Measurements from ENCODE around the gene DCLRE1C. TPM values are rescaled to one million over a fixed set of nuclear protein-coding genes. Genes with fewer than 3 reads are reported as not detected.

Gene DCLRE1C
- total and polyA plus RNA-seq, 2 of the 8 experiments (the other 6 are each of a cell fraction or from before 2014, with no cell fraction given): 0.77 to 7.4 TPM

DNA sequence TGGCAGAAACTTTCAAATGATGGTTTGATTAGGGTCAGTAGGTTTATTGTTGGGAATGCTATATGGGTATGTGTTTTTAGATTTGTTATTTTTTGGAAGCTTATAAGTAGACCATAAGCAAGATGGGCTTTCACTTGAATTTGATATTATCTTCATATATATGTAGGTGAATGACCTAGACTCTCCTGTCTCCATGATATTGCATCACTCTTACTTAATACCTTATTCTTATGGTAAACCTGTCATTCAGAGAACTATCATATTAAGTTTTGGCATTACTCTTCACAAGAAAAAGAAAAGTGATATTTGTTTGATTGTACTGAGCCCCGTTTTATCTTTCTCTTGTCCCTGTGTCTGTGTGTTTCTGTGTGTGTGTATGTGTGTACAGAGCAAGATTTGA is 98.4 kb downstream of the DCLRE1C start:
- no peak overlapping the region for H3K23ac ChIP-seq (ENCODE audit: insufficient read length)
- no peak overlapping the region for H3K4me2 ChIP-seq (ENCODE audit: insufficient read depth in 1 of 2, low read depth in 2 of 2, low read length in 2 of 2)
- no peak overlapping the region for H2BK5ac ChIP-seq (ENCODE audit: low read depth, low read length)
- H3K27me3 ChIP-seq (replicated peaks in 1 of 4; ENCODE audit: control insufficient read depth in 3 of 4, extremely low read depth in 1 of 4, insufficient read depth in 3 of 4, low read length in 3 of 4): no peaks in the 10 kb centered on the region
- ChIA-PET POLR2A (ENCODE audit: partially characterized antibody) (no interaction called here), CTCF (ENCODE audit: partially characterized antibody) (no interaction called here)
- H3K4me3 ChIP-seq (ENCODE audit: extremely low read depth in 1 of 4, insufficient read depth in 2 of 4, low read depth in 3 of 4, low read length in 4 of 4): no peak overlapping the region
- TF ChIP-seq HDAC2 (IDR thresholded peaks at IDR 0.05; ENCODE audit: borderline replicate concordance in 1 of 2, low read depth in 2 of 2, low read length in 2 of 2) (no peak), RNF2 (IDR thresholded peaks at IDR 0.05; ENCODE audit: borderline replicate concordance, low read depth, low read length, missing control alignments, poor library complexity, severe bottlenecking) (no peak), POLR2A (IDR thresholded peaks at IDR 0.05; ENCODE audit: control extremely low read depth in 1 of 2, low read depth in 2 of 2, low read length in 2 of 2) (no peak), SUZ12 (IDR thresholded peaks at IDR 0.05; ENCODE audit: low read length) (no peak)
- no peak overlapping the region for H2BK120ac ChIP-seq (replicated peaks; ENCODE audit: low read depth, low read length)
- no peak overlapping the region for H4K91ac ChIP-seq (replicated peaks; ENCODE audit: insufficient read length, low read length)
- no peak overlapping the region for H3K56ac ChIP-seq (replicated peaks; ENCODE audit: insufficient read length, low read depth, low read length)
- H3K27ac ChIP-seq (ENCODE audit: low read depth, low read length): no peak overlapping the region
- H3K9me3 ChIP-seq (ENCODE audit: insufficient read depth in 2 of 2, low read depth in 1 of 2, low read length in 1 of 2): no peaks in the 10 kb centered on the region
- no peak overlapping the region for H3K4ac ChIP-seq (replicated peaks; ENCODE audit: insufficient read length, low read depth, low read length)
- H3K79me1 ChIP-seq (ENCODE audit: low read depth, low read length): no peaks in the 10 kb centered on the region
- DNase-seq (ENCODE audit: low read depth in 1 of 2, low spot score in 2 of 2) (no peak), FAIRE-seq (no peak)
- no peak overlapping the region for H2AK5ac ChIP-seq (ENCODE audit: low read depth, low read length)
- no peak overlapping the region for H2AFZ ChIP-seq (ENCODE audit: low read length)
- no peak overlapping the region for H2BK12ac ChIP-seq (ENCODE audit: low read depth, low read length)
- H4K8ac ChIP-seq (ENCODE audit: extremely low read depth, insufficient read depth, low read length): no peak overlapping the region
- WGBS, 2 experiments (ENCODE audit: extremely low coverage in 1 of 2, insufficient coverage in 1 of 2, insufficient read length in 1 of 2, insufficient replicate concordance in 2 of 2, low coverage in 1 of 2, low lambda C conversion rate in 2 of 2, missing lambda C conversion rate in 1 of 2): 94% methylated on average over 1 of the region's 1 CpG; no CpG with 5 or more reads in 1 of the 2 experiments
- H3K18ac ChIP-seq (ENCODE audit: extremely low read depth, low read length): no peak overlapping the region
- no peaks in the 10 kb centered on the region for H3K4me1 ChIP-seq (replicated peaks in 1 of 4; ENCODE audit: control insufficient read depth in 3 of 4, insufficient read depth in 4 of 4, low read length in 3 of 4)
- no peak overlapping the region for H3K9ac ChIP-seq (replicated peaks in 1 of 4; ENCODE audit: extremely low read depth in 1 of 4, low read depth in 3 of 4, low read length in 3 of 4)
- H4K20me1 ChIP-seq (replicated peaks in 1 of 2; ENCODE audit: control insufficient read depth in 1 of 2, insufficient read depth in 2 of 2, low read length in 2 of 2): peaks cover 0 to 3% of the 10 kb centered on the region in 2 experiments
- no peaks in the 10 kb centered on the region for H3K79me2 ChIP-seq (ENCODE audit: control insufficient read depth in 1 of 2, insufficient read depth in 2 of 2, low read length in 2 of 2)
- no peak overlapping the region for H2BK20ac ChIP-seq (ENCODE audit: low read length)
- no peaks in the 10 kb centered on the region for H3K23me2 ChIP-seq (ENCODE audit: low read depth, low read length)
- H4K5ac ChIP-seq (ENCODE audit: insufficient read length, low read depth, low read length): no peak overlapping the region
- no peak overlapping the region for H3K14ac ChIP-seq (ENCODE audit: insufficient read length)
- H3K36me3 ChIP-seq (ENCODE audit: control insufficient read depth in 2 of 4, insufficient read depth in 4 of 4, low read length in 3 of 4): peaks cover 0 to 34% (median 3%) of the 10 kb centered on the region in 4 experiments; a peak in 6 of 8 replicates
- H2BK15ac ChIP-seq (ENCODE audit: low read length): no peak overlapping the region

All from H1 (cell line).